ENCODE data around the gene POLH. TPM values are rescaled to one million over a fixed set of nuclear protein-coding genes. Genes with fewer than 3 reads are reported as not detected.

The POLH gene
- total and polyA plus RNA-seq, 10 of the 15 experiments (the other 5 are each of a cell fraction or from before 2014, with no cell fraction given), result 5.5 to 33.6 (median 18.6) TPM

DNA sequence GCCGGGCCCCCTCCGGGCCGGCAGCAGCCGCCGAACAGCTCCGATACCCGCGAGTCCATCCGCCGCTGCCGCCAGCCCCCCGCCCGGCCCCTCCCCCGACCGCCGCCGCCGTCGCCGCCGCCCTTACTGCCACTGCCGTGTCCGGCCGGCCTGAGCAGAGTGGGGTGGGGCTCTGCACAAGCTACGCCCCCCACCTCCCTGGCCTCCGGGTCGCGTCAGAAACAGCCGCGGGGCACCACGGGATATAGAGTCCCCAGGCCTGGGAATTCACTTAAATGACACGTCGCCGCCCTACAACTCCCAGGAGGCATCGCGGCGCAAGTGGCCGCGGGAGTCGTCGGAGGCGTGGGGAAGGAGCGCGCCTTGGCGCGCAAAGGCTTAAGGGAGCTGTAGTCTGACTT, 53.1 kb downstream of the POLH start, which contains the start of gene GTPBP2:
Gene GTPBP2 (minus strand): TSS at position 161 of the 401 bp plus-strand sequence. CDS start 102 bp downstream, at position 59.
- H3K9me3 ChIP-seq (replicated peaks; ENCODE audit: control insufficient read depth, insufficient read depth, low read length), result no peaks in the 10 kb centered on the region
- H3K4me1 ChIP-seq (ENCODE audit: control insufficient read depth, insufficient read depth, low read length), result peaks cover 20% of the 10 kb centered on the region
- H2AFZ ChIP-seq (ENCODE audit: control insufficient read depth, low read depth, low read length), result peak within 1 kb of the TSS; percentile 92
- ATAC-seq, result peak; percentile 90
- in situ Hi-C loops (cut with MboI) (no loop called here), intact Hi-C loops (cut with micrococcal nuclease; ENCODE audit: unreplicated experiment) (no loop called here)
- CTCF ChIA-PET, result interaction anchor here (0.7 to 2.3 kb wide), 11 partner anchors 9 to 639 kb away, joined by 3 to 16 read pairs (median 6); partner anchors contain the start of genes POLR1C, RSPH9 and YIPF3
- RAD21 ChIA-PET (ENCODE audit: unreplicated experiment), result interaction anchor here (1.0 to 1.9 kb wide), 12 partner anchors 9 to 445 kb away, joined by 3 to 9 read pairs (median 4); partner anchors contain the start of genes POLH, VEGFA and XPO5
- H4K20me1 ChIP-seq (ENCODE audit: control insufficient read depth, insufficient read depth), result no peaks in the 10 kb centered on the region
- H3K4me2 ChIP-seq (ENCODE audit: control insufficient read depth, insufficient read depth), result peak within 1 kb of the TSS; percentile 99
- peaks cover 7 to 21% of the 10 kb centered on the region in 2 experiments for H3K36me3 ChIP-seq (ENCODE audit: control insufficient read depth in 2 of 2, insufficient read depth in 2 of 2, low read length in 1 of 2)
- H3K9ac ChIP-seq (ENCODE audit: control insufficient read depth, insufficient read depth, low read length), result peak within 1 kb of the TSS; percentile 97
- no peaks in the 10 kb centered on the region for H3K27me3 ChIP-seq (replicated peaks in 1 of 2; ENCODE audit: control insufficient read depth in 2 of 2, insufficient read depth in 2 of 2, low read length in 1 of 2)
- no peak for FAIRE-seq
- H3K27ac ChIP-seq (ENCODE audit: control insufficient read depth, insufficient read depth), result peak within 1 kb of the TSS; percentile 99
- peak; percentile 91 for DNase-seq (ENCODE audit: low read depth, low spot score)
- POLR2A ChIA-PET, result interaction anchor here (0.6 to 2.9 kb wide), 19 partner anchors 9 to 590 kb away, joined by 3 to 16 read pairs (median 4); partner anchors contain the start of genes KLC4, MRPL2, MRPS18A and POLH
- no TSS peak for BruUV-seq (replicated peaks)
- peak within 1 kb of the TSS; percentile 80 for H3K4me3 ChIP-seq
- 2% methylated on average over 24 of the region's 46 CpGs for WGBS (ENCODE audit: insufficient coverage, insufficient replicate concordance, low lambda C conversion rate, missing lambda C conversion rate)
- SMC1A ChIA-PET (ENCODE audit: uncharacterized antibody, unreplicated experiment), result interaction anchor here (0.7 to 2.1 kb wide), 10 partner anchors 11 to 848 kb away, joined by 3 to 7 read pairs (median 4); partner anchors contain the start of genes PPP2R5D and RSPH9
- peaks cover 22% of the 10 kb centered on the region for H3K79me2 ChIP-seq (ENCODE audit: control insufficient read depth, insufficient read depth, low read length)
- TF ChIP-seq NR2C1 (IDR thresholded peaks at IDR 0.05), result peak; percentile 94
- TF ChIP-seq SREBF2 (IDR thresholded peaks at IDR 0.05; ENCODE audit: low read length), result no peak
- peak; percentile 47; the same call in 1 of the 2 replicates for TF ChIP-seq GABPA (IDR thresholded peaks at IDR 0.05; ENCODE audit: low read depth)
- TF ChIP-seq YY1 (IDR thresholded peaks at IDR 0.05; ENCODE audit: low read depth, low read length), result peak; percentile 51; the same call in 1 of the 2 replicates
- no peak for TF ChIP-seq ZNF384 (IDR thresholded peaks at IDR 0.05; ENCODE audit: borderline replicate concordance, low read depth, low read length)
- no peak for TF ChIP-seq SMARCA5 (IDR thresholded peaks at IDR 0.05)
- TF ChIP-seq, protein P1, sequence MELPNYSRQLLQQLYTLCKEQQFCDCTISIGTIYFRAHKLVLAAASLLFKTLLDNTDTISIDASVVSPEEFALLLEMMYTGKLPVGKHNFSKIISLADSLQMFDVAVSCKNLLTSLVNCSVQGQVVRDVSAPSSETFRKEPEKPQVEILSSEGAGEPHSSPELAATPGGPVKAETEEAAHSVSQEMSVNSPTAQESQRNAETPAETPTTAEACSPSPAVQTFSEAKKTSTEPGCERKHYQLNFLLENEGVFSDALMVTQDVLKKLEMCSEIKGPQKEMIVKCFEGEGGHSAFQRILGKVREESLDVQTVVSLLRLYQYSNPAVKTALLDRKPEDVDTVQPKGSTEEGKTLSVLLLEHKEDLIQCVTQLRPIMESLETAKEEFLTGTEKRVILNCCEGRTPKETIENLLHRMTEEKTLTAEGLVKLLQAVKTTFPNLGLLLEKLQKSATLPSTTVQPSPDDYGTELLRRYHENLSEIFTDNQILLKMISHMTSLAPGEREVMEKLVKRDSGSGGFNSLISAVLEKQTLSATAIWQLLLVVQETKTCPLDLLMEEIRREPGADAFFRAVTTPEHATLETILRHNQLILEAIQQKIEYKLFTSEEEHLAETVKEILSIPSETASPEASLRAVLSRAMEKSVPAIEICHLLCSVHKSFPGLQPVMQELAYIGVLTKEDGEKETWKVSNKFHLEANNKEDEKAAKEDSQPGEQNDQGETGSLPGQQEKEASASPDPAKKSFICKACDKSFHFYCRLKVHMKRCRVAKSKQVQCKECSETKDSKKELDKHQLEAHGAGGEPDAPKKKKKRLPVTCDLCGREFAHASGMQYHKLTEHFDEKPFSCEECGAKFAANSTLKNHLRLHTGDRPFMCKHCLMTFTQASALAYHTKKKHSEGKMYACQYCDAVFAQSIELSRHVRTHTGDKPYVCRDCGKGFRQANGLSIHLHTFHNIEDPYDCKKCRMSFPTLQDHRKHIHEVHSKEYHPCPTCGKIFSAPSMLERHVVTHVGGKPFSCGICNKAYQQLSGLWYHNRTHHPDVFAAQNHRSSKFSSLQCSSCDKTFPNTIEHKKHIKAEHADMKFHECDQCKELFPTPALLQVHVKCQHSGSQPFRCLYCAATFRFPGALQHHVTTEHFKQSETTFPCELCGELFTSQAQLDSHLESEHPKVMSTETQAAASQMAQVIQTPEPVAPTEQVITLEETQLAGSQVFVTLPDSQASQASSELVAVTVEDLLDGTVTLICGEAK (IDR thresholded peaks at IDR 0.05; ENCODE audit: borderline replicate concordance), result peak; percentile 63; the same call in 1 of the 2 replicates
- TF ChIP-seq ELK1 (IDR thresholded peaks at IDR 0.05; ENCODE audit: low read depth, low read length), result 0 out of 2 replicates have a peak, but pooled peaks have one; percentile 38
- no peak; the same call in 1 of the 2 replicates for TF ChIP-seq STAT1 (conservative IDR thresholded peaks at IDR 0.05)
- no peak for TF ChIP-seq FOXM1 (IDR thresholded peaks at IDR 0.05; ENCODE audit: low read depth, low read length)
- no peak for TF ChIP-seq CBX3 (IDR thresholded peaks at IDR 0.05; ENCODE audit: borderline replicate concordance, low read depth)
- TF ChIP-seq ESRRA (IDR thresholded peaks at IDR 0.05; ENCODE audit: low read length), result no peak
- TF ChIP-seq BMI1 (IDR thresholded peaks at IDR 0.05; ENCODE audit: borderline replicate concordance), result no peak
- TF ChIP-seq SREBF1 (IDR thresholded peaks at IDR 0.05; ENCODE audit: low read length), result peak; percentile 78
- peak; percentile 92 for TF ChIP-seq CHD2 (IDR thresholded peaks at IDR 0.05; ENCODE audit: borderline replicate concordance, low read depth, low read length)
- TF ChIP-seq POLR2A (IDR thresholded peaks at IDR 0.05; ENCODE audit: low read depth, low read length), result peak; percentile 77
- TF ChIP-seq TARDBP (IDR thresholded peaks at IDR 0.05; ENCODE audit: borderline replicate concordance), result peak; percentile 91; the same call in 1 of the 2 replicates
- TF ChIP-seq HDGF (IDR thresholded peaks at IDR 0.05), result peak; percentile 45
- TF ChIP-seq POU2F2 (IDR thresholded peaks at IDR 0.05; ENCODE audit: borderline replicate concordance, low read depth, low read length), result peak; percentile 8; the same call in 1 of the 3 replicates
- TF ChIP-seq, protein P2, sequence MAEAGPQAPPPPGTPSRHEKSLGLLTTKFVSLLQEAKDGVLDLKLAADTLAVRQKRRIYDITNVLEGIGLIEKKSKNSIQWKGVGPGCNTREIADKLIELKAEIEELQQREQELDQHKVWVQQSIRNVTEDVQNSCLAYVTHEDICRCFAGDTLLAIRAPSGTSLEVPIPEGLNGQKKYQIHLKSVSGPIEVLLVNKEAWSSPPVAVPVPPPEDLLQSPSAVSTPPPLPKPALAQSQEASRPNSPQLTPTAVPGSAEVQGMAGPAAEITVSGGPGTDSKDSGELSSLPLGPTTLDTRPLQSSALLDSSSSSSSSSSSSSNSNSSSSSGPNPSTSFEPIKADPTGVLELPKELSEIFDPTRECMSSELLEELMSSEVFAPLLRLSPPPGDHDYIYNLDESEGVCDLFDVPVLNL (IDR thresholded peaks at IDR 0.05; ENCODE audit: low read depth, low read length), result peak; percentile 54; the same call in 1 of the 2 replicates
